WTC11 (cell line): ENCODE data around the gene ZNF398. TPM values are rescaled to one million over a fixed set of nuclear protein-coding genes. Genes with fewer than 3 reads are reported as not detected.
"Not testable (repeated sequence)": the region's sequence is repeated elsewhere in the genome, so short reads cannot be mapped to it uniquely, and the experiment has no call there.

ENCODE experiments used
- ATAC-seq: fragments of 200-7000 bp; cut with Tn5 transposase; 2 replicates; pipeline ENCODE4 v1.10.0; 2021; ENCODE audit warnings: mild to moderate bottlenecking, moderate library complexity
- CTCF ChIA-PET: fragments of 300-600 bp; sonication (Branson Sonifier 250); formaldehyde crosslinking; loops from one replicate; lab custom pipeline; 2021; ENCODE audit warnings: antibody characterized with exemption; lab: Charles Lee
- POLR2A ChIA-PET: fragments of 350-600 bp; sonication (Branson Sonifier 250); formaldehyde crosslinking; loops from one replicate; lab custom pipeline; 2021; ENCODE audit warnings: antibody characterized with exemption; lab: Charles Lee
- DNase-seq: peaks from one replicate; pipeline ENCODE4 v3.0.0; 2021; ENCODE audit warnings: low spot score
- H3K27ac Mint-ChIP-seq: 2 replicates; pipeline ENCODE4 v1.8.0; 2021; ENCODE audit warnings: mixed read lengths
- H3K27me3 Mint-ChIP-seq: 2 replicates; pipeline ENCODE4 v1.8.0; 2021; ENCODE audit warnings: low read depth, mild to moderate bottlenecking, moderate library complexity, mixed read lengths
- H3K36me3 Mint-ChIP-seq: 2 replicates; pipeline ENCODE4 v1.8.0; 2021; ENCODE audit warnings: mixed read lengths
- H3K4me1 Mint-ChIP-seq: 2 replicates; pipeline ENCODE4 v1.8.0; 2022; ENCODE audit warnings: mixed read lengths
- H3K4me3 Mint-ChIP-seq: 2 replicates; pipeline ENCODE4 v1.8.0; 2021; ENCODE audit warnings: mild to moderate bottlenecking, moderate library complexity, mixed read lengths
- H3K9me3 Mint-ChIP-seq: 2 replicates; pipeline ENCODE4 v1.8.0; 2021; ENCODE audit warnings: mixed read lengths
- ATF1 ChIP-seq: sonication (generic); formaldehyde crosslinking; IDR thresholded peaks from 2 replicates; pipeline ENCODE4 v1.8.1; 2023; ENCODE audit warnings: mild to moderate bottlenecking, moderate library complexity, missing genetic modification reagents
- ATF6 ChIP-seq: sonication (generic); formaldehyde crosslinking; IDR thresholded peaks from 2 replicates; pipeline ENCODE4 v1.8.1; 2023; ENCODE audit warnings: mild to moderate bottlenecking, missing genetic modification reagents
- E2F4 ChIP-seq: sonication (generic); formaldehyde crosslinking; IDR thresholded peaks from 2 replicates; pipeline ENCODE4 v1.8.1; 2022; ENCODE audit warnings: low read depth, mild to moderate bottlenecking, moderate library complexity, missing genetic modification reagents, borderline replicate concordance
- GRHL2 ChIP-seq: fragments of 250-450 bp; sonication (Bioruptor Pico); IDR thresholded peaks from 2 replicates; pipeline ENCODE4 v1.8.0; 2022; ENCODE audit warnings: mild to moderate bottlenecking, moderate library complexity; ENCODE audit not compliant: insufficient replicate concordance, severe bottlenecking
- KAT7 ChIP-seq: sonication (generic); formaldehyde crosslinking; IDR thresholded peaks from 2 replicates; pipeline ENCODE4 v1.8.1; 2023; ENCODE audit warnings: missing genetic modification reagents, mild to moderate bottlenecking, borderline replicate concordance
- MXD4 ChIP-seq: fragments of 250-450 bp; sonication (Bioruptor Pico); IDR thresholded peaks from 2 replicates; pipeline ENCODE4 v1.8.0; 2021; ENCODE audit warnings: mild to moderate bottlenecking, moderate library complexity, borderline replicate concordance
- NFYB ChIP-seq: sonication (generic); formaldehyde crosslinking; conservative IDR thresholded peaks from 2 replicates; pipeline ENCODE4 v1.8.0; 2022; ENCODE audit warnings: low read depth, missing genetic modification reagents
- ZBTB43 ChIP-seq: sonication (generic); formaldehyde crosslinking; IDR thresholded peaks from 2 replicates; pipeline ENCODE4 v1.8.1; 2023; ENCODE audit warnings: mild to moderate bottlenecking, missing genetic modification reagents
- ZNF121 ChIP-seq: sonication (generic); formaldehyde crosslinking; IDR thresholded peaks from 2 replicates; pipeline ENCODE4 v1.8.0; 2023; ENCODE audit warnings: missing genetic modification reagents
- ZNF138 ChIP-seq: sonication (generic); formaldehyde crosslinking; conservative IDR thresholded peaks from 2 replicates; pipeline ENCODE4 v1.8.1; 2022; ENCODE audit warnings: mild to moderate bottlenecking, moderate library complexity, missing genetic modification reagents
- ZNF263 ChIP-seq: sonication (generic); formaldehyde crosslinking; IDR thresholded peaks from 2 replicates; pipeline ENCODE4 v1.8.1; 2022; ENCODE audit warnings: low read depth, mild to moderate bottlenecking, moderate library complexity, missing genetic modification reagents
- ZNF425 ChIP-seq: fragments of 250-450 bp; sonication (Bioruptor Pico); conservative IDR thresholded peaks from 2 replicates; pipeline ENCODE4 v1.9.0; 2021; ENCODE audit warnings: mild to moderate bottlenecking
- ZSCAN18 ChIP-seq: fragments of 250-450 bp; sonication (Bioruptor Pico); IDR thresholded peaks from 2 replicates; pipeline ENCODE4 v2.1.2; 2022; ENCODE audit warnings: mild to moderate bottlenecking, moderate library complexity
- total RNA-seq: library from RNA; stranded (reverse); gene quantifications from 3 replicates; pipeline ENCODE4 v1.2.3, GENCODE V29; 2021
- TF ChIP-seq, protein P1 (sequence below): sonication (generic); formaldehyde crosslinking; IDR thresholded peaks from 2 replicates; pipeline ENCODE4 v1.8.0; 2022; ENCODE audit warnings: mild to moderate bottlenecking, missing genetic modification reagents
- TF ChIP-seq, protein P2 (sequence below): sonication (generic); formaldehyde crosslinking; IDR thresholded peaks from 2 replicates; pipeline ENCODE4 v1.8.0; 2022; ENCODE audit warnings: mild to moderate bottlenecking, missing genetic modification reagents
- TF ChIP-seq, protein P3 (sequence below): sonication (generic); formaldehyde crosslinking; IDR thresholded peaks from 2 replicates; pipeline ENCODE4 v1.8.0; 2023; ENCODE audit warnings: missing genetic modification reagents, mild to moderate bottlenecking, borderline replicate concordance

ZNF398 gene
- total RNA-seq, 1 experiment from 2014 or later, result 63.2 TPM

DNA sequence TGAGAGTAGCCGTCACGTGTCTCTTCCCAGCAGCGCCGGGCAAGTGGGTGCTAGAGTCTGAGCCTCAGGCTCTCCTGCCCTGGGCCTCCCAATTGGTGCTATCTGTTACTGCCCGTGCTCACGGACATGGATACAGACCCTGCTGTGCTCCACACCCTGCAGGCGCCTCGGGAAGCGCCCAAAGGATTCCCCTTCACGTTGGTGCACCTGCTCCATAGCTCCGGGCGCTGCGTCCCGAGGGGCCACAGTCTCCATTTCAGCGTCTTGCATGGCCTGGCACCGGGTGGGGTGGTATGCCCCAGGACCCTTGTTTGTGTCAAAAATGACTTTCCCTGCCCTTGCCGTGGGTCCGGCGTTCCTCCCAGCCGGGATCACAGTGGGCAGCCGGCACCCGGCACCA lies 78.4 kb downstream of the ZNF398 start:
- ATAC-seq (no peak), DNase-seq (no peak)
- H3K9me3 Mint-ChIP-seq, result no peaks in the 10 kb centered on the region
- TF ChIP-seq E2F4 (no peak), MXD4 (CRISPR knock-in tag) (no peak), ZNF263 (CRISPR knock-in tag) (no peak), ATF6 (no peak), ZSCAN18 (no peak), ZNF138 (CRISPR knock-in tag) (no peak), KAT7 (no peak)
- TF ChIP-seq, protein P1, sequence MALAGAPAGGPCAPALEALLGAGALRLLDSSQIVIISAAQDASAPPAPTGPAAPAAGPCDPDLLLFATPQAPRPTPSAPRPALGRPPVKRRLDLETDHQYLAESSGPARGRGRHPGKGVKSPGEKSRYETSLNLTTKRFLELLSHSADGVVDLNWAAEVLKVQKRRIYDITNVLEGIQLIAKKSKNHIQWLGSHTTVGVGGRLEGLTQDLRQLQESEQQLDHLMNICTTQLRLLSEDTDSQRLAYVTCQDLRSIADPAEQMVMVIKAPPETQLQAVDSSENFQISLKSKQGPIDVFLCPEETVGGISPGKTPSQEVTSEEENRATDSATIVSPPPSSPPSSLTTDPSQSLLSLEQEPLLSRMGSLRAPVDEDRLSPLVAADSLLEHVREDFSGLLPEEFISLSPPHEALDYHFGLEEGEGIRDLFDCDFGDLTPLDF (CRISPR knock-in tag), result no peak
- no peaks in the 10 kb centered on the region for H3K4me1 Mint-ChIP-seq
- H3K4me3 Mint-ChIP-seq, result no peak overlapping the region
- ChIA-PET CTCF (interaction anchor here (0.6 kb wide), 1 partner anchor 36 kb away, joined by 3 read pairs; the partner anchor contains the start of gene ZNF783), POLR2A (no interaction called here)
- H3K27me3 Mint-ChIP-seq, result no peaks in the 10 kb centered on the region; the same call in 1 of the 2 replicates
- peaks cover 17% of the 10 kb centered on the region for H3K36me3 Mint-ChIP-seq
- H3K27ac Mint-ChIP-seq, result no peak overlapping the region

- ATAC-seq, CTCF ChIA-PET: not testable (repeated sequence)
These were observed 79.1 kb downstream of the ZNF398 start for GRCh38 chr7:149226366-149226765.

GRCh38 chr7:149226840-149227494 lies 79.7 kb downstream of the ZNF398 start:
- no peaks in the 10 kb centered on the region for H3K4me1 Mint-ChIP-seq
- no peak overlapping the region for H3K4me3 Mint-ChIP-seq
- ChIA-PET CTCF (interaction anchor here (0.6 kb wide), 1 partner anchor 81 kb away, joined by 5 read pairs; no protein-coding TSS in a partner anchor), POLR2A (no interaction called here)
- H3K36me3 Mint-ChIP-seq, result peaks cover 7% of the 10 kb centered on the region; the same call in 1 of the 2 replicates
- ATAC-seq, result no peak
- no peaks in the 10 kb centered on the region for H3K9me3 Mint-ChIP-seq
- no peaks in the 10 kb centered on the region; the same call in 1 of the 2 replicates for H3K27me3 Mint-ChIP-seq
- no peak for DNase-seq
- H3K27ac Mint-ChIP-seq, result no peak overlapping the region
- TF ChIP-seq GRHL2 (CRISPR knock-in tag), result no peak
- TF ChIP-seq, protein P2, sequence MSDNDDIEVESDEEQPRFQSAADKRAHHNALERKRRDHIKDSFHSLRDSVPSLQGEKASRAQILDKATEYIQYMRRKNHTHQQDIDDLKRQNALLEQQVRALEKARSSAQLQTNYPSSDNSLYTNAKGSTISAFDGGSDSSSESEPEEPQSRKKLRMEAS (CRISPR knock-in tag), result no peak
- no peak for TF ChIP-seq ZNF425
- TF ChIP-seq, protein P3, sequence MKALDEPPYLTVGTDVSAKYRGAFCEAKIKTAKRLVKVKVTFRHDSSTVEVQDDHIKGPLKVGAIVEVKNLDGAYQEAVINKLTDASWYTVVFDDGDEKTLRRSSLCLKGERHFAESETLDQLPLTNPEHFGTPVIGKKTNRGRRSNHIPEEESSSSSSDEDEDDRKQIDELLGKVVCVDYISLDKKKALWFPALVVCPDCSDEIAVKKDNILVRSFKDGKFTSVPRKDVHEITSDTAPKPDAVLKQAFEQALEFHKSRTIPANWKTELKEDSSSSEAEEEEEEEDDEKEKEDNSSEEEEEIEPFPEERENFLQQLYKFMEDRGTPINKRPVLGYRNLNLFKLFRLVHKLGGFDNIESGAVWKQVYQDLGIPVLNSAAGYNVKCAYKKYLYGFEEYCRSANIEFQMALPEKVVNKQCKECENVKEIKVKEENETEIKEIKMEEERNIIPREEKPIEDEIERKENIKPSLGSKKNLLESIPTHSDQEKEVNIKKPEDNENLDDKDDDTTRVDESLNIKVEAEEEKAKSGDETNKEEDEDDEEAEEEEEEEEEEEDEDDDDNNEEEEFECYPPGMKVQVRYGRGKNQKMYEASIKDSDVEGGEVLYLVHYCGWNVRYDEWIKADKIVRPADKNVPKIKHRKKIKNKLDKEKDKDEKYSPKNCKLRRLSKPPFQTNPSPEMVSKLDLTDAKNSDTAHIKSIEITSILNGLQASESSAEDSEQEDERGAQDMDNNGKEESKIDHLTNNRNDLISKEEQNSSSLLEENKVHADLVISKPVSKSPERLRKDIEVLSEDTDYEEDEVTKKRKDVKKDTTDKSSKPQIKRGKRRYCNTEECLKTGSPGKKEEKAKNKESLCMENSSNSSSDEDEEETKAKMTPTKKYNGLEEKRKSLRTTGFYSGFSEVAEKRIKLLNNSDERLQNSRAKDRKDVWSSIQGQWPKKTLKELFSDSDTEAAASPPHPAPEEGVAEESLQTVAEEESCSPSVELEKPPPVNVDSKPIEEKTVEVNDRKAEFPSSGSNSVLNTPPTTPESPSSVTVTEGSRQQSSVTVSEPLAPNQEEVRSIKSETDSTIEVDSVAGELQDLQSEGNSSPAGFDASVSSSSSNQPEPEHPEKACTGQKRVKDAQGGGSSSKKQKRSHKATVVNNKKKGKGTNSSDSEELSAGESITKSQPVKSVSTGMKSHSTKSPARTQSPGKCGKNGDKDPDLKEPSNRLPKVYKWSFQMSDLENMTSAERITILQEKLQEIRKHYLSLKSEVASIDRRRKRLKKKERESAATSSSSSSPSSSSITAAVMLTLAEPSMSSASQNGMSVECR (CRISPR knock-in tag), result no peak
- TF ChIP-seq ATF1, result no peak
- TF ChIP-seq ZNF121 (CRISPR knock-in tag), result no peak
- TF ChIP-seq ZBTB43, result no peak
- TF ChIP-seq NFYB, result no peak

More at GRCh38 chr7:149226366-149226765, 79.1 kb downstream of the ZNF398 start:
- POLR2A ChIA-PET, H3K4me3 Mint-ChIP-seq, DNase-seq, H3K4me1 Mint-ChIP-seq, H3K27me3 Mint-ChIP-seq, H3K9me3 Mint-ChIP-seq, H3K27ac Mint-ChIP-seq: not testable (repeated sequence)
- peaks cover 11% of the 10 kb centered on the region for H3K36me3 Mint-ChIP-seq
